Endometrial microvascular endothelial cells (primary cell): ENCODE data around the gene ANKRD49. TPM values are rescaled to one million over a fixed set of nuclear protein-coding genes. Genes with fewer than 3 reads are reported as not detected.
"Not testable (repeated sequence)": the region's sequence is repeated elsewhere in the genome, so short reads cannot be mapped to it uniquely, and the experiment has no call there.

ENCODE experiments used
- in situ Hi-C: cut with HindIII; loops from 2 replicates; pipeline ENCODE4 v1.10.0; 2017; ENCODE audit warnings: low sequenced_read_pairs, low pct_unique_long_range_greater_than_20kb; ENCODE audit errors: inconsistent ontology term
- total RNA-seq: library from RNA; depleted of rRNA; stranded (reverse); fragments of >200 nt; gene quantifications from one replicate; pipeline ENCODE4 v1.2.3, GENCODE V29; 2015; ENCODE audit errors: inconsistent ontology term

ANKRD49 gene
- total RNA-seq, 1 donor from 2014 or later, result 9.9 TPM

- in situ Hi-C loops, result no loop called here
Measured at GRCh38 chr11:94501522-94501921, 7.7 kb downstream of the ANKRD49 start.

GRCh38 chr11:94504689-94505293 lies 11.0 kb downstream of the ANKRD49 start:
- in situ Hi-C loops, result no loop called here

GRCh38 chr11:94506513-94506912 lies 12.7 kb downstream of the ANKRD49 start:
- in situ Hi-C loops, result not testable (repeated sequence)

GRCh38 chr11:94507485-94507884 lies 13.7 kb downstream of the ANKRD49 start:
- in situ Hi-C loops, result no loop called here

- in situ Hi-C loops, result no loop called here
Measured at GRCh38 chr11:94511932-94512781, 18.4 kb downstream of the ANKRD49 start, which contains the start of gene C11orf97. C11orf97 (plus strand) TSS chr11:94512461; CDS start chr11:94512529, 68 bp downstream.

GRCh38 chr11:94513091-94513490 lies 19.3 kb downstream of the ANKRD49 start:
- in situ Hi-C loops, result no loop called here

- in situ Hi-C loops, result no loop called here
Measured at GRCh38 chr11:94515398-94515797, 21.6 kb downstream of the ANKRD49 start.

GRCh38 chr11:94516725-94517124 lies 22.9 kb downstream of the ANKRD49 start:
- in situ Hi-C loops, result no loop called here

- in situ Hi-C loops, result no loop called here
Measured at GRCh38 chr11:94518300-94518699, 24.5 kb downstream of the ANKRD49 start.

- in situ Hi-C loops, result no loop called here
Measured at GRCh38 chr11:94519478-94520084, 25.8 kb downstream of the ANKRD49 start.

GRCh38 chr11:94521684-94522083 lies 27.9 kb downstream of the ANKRD49 start:
- in situ Hi-C loops, result no loop called here

- in situ Hi-C loops, result no loop called here
Measured at GRCh38 chr11:94524341-94524740, 30.6 kb downstream of the ANKRD49 start.

- in situ Hi-C loops, result no loop called here
Measured at GRCh38 chr11:94525546-94526324, 32.0 kb downstream of the ANKRD49 start.

- in situ Hi-C loops, result no loop called here
Measured at GRCh38 chr11:94526645-94527438, 33.1 kb downstream of the ANKRD49 start.

GRCh38 chr11:94528551-94528950 lies 34.8 kb downstream of the ANKRD49 start:
- in situ Hi-C loops, result no loop called here

- in situ Hi-C loops, result no loop called here
Measured at GRCh38 chr11:94532211-94532610, 38.4 kb downstream of the ANKRD49 start.

GRCh38 chr11:94533206-94533605 lies 39.4 kb downstream of the ANKRD49 start:
- in situ Hi-C loops, result no loop called here
